SH-SY5Y (cell line): ENCODE measurements around the gene SHC4.

Experiments used
- GATA2 ChIP-seq: IDR thresholded peaks from 2 replicates; pipeline ENCODE4 v1.6.1; 2011; ENCODE audit warnings: mild to moderate bottlenecking, low read depth, low read length
- GATA3 ChIP-seq: IDR thresholded peaks from 2 replicates; pipeline ENCODE4 v1.6.1; 2011; ENCODE audit warnings: low read depth, mild to moderate bottlenecking, low read length, moderate library complexity

GRCh38 chr15:48782911-48783310 lies 180.8 kb downstream of the SHC4 start:
- TF ChIP-seq GATA3 (no peak), GATA2 (no peak)
